Fibroblast of lung (primary cell): Measurements from ENCODE around the gene TCL1B. TPM values are rescaled to one million over a fixed set of nuclear protein-coding genes. Genes with fewer than 3 reads are reported as not detected.

Experiments
- DNase-seq, 2 donors: peaks; one replicate each; pipeline versions ENCODE4 v3.0.0 to v3.0.0-alpha.2; 2010; ENCODE audit warnings: low read depth in 2 of 2
- H2AFZ ChIP-seq: 2 replicates; pipeline ENCODE4 v1.5.1; 2012; ENCODE audit warnings: low read length, control low read depth, inconsistent platforms
- H3K27ac ChIP-seq: 2 replicates; pipeline ENCODE4 v1.5.1; 2011; ENCODE audit warnings: low read length, control low read depth; ENCODE audit not compliant: insufficient read depth
- H3K27me3 ChIP-seq: 2 replicates; pipeline ENCODE4 v1.5.1; 2011; ENCODE audit warnings: mild to moderate bottlenecking, low read length; ENCODE audit not compliant: control insufficient read depth, insufficient read depth
- H3K36me3 ChIP-seq: 2 replicates; pipeline ENCODE4 v1.5.1; 2011; ENCODE audit warnings: low read length; ENCODE audit not compliant: control insufficient read depth, insufficient read depth
- H3K4me1 ChIP-seq: 2 replicates; pipeline ENCODE4 v1.5.1; 2011; ENCODE audit warnings: low read length; ENCODE audit not compliant: control insufficient read depth, insufficient read depth; ENCODE audit errors: extremely low read depth
- H3K4me2 ChIP-seq: 2 replicates; pipeline ENCODE4 v1.5.1; 2011; ENCODE audit warnings: low read length, control low read depth; ENCODE audit not compliant: insufficient read depth; ENCODE audit errors: extremely low read depth
- H3K4me3 ChIP-seq, 4 experiments: fragments of 200-600 bp in 1 of 4; sonication (generic) in 1 of 4; replicated peaks in 1 of 4; 2 replicates each; pipeline ENCODE4 v1.5.1; 2011 to 2016; ENCODE audit warnings: low read length in 4 of 4, low read depth in 3 of 4, mild to moderate bottlenecking in 3 of 4, control low read depth in 2 of 4, inconsistent platforms in 1 of 4, mixed read lengths in 1 of 4; ENCODE audit not compliant: insufficient read depth in 1 of 4; ENCODE audit errors: control extremely low read depth in 1 of 4
- H3K79me2 ChIP-seq: 2 replicates; pipeline ENCODE4 v1.5.1; 2012; ENCODE audit warnings: mild to moderate bottlenecking, low read length, inconsistent platforms; ENCODE audit not compliant: control insufficient read depth, insufficient read depth
- H3K9ac ChIP-seq: 2 replicates; pipeline ENCODE4 v1.5.1; 2011; ENCODE audit warnings: mild to moderate bottlenecking, low read length, control low read depth; ENCODE audit not compliant: insufficient read depth
- H3K9me3 ChIP-seq: 2 replicates; pipeline ENCODE4 v1.5.1; 2012; ENCODE audit warnings: low read depth, low read length; ENCODE audit not compliant: control insufficient read depth, insufficient read depth
- H4K20me1 ChIP-seq: 2 replicates; pipeline ENCODE4 v1.5.1; 2011; ENCODE audit warnings: low read length; ENCODE audit not compliant: control insufficient read depth, insufficient read depth; ENCODE audit errors: extremely low read depth
- CTCF ChIP-seq, 2 donors: IDR thresholded peaks in 1 of 2; conservative IDR thresholded peaks in 1 of 2; 1 replicate in 1 of 2; 2 replicates in 1 of 2; pipeline ENCODE4 v1.5.1; 2011 to 2012; ENCODE audit warnings: low read length in 2 of 2, control low read depth in 1 of 2, inconsistent platforms in 1 of 2, low read depth in 1 of 2, mild to moderate bottlenecking in 1 of 2
- EZH2 ChIP-seq: IDR thresholded peaks from 2 replicates; pipeline ENCODE4 v1.5.1; 2012; ENCODE audit warnings: low read length, control low read depth, mild to moderate bottlenecking; ENCODE audit errors: missing control alignments
- polyA plus RNA-seq, 2 donors: library from polyadenylated mRNA; depleted of rRNA in 1 of 2; stranded (reverse) in 1 of 2; unstranded in 1 of 2; fragments of >200 nt; gene quantifications; 2 replicates each; pipeline ENCODE4 v1.2.1, GENCODE V29; 2011 to 2012; ENCODE audit warnings: missing spikeins in 1 of 2
- total RNA-seq: library from RNA; depleted of rRNA; stranded (reverse); fragments of >200 nt; gene quantifications from 2 replicates; pipeline ENCODE4 v1.2.1, GENCODE V29; 2014

The TCL1B gene
- total and polyA plus RNA-seq, 2 donors (not counting 1 experiment from before 2014, with no cell fraction given), result not detected

GRCh38 chr14:95741781-95742180, 55.6 kb downstream of the TCL1B start:
- Histone ChIP-seq H3K4me1 (no peaks in the 10 kb centered on the region), H3K9ac (no peak overlapping the region), H3K9me3 (no peaks in the 10 kb centered on the region), H3K4me3 (no peak overlapping the region), H3K36me3 (no peaks in the 10 kb centered on the region), H4K20me1 (no peaks in the 10 kb centered on the region), H2AFZ (no peak overlapping the region), H3K79me2 (no peaks in the 10 kb centered on the region), H3K4me2 (no peak overlapping the region), H3K27me3 (no peaks in the 10 kb centered on the region), H3K27ac (no peak overlapping the region)
- no peak for DNase-seq
- TF ChIP-seq CTCF (conservative IDR thresholded peaks at IDR 0.05 in 1 of 2, IDR thresholded peaks at IDR 0.05 in 1 of 2; ENCODE audit: low read depth in 1 of 2, low read length in 2 of 2) (no peak), EZH2 (no peak)

Other genes with a start within 250 kb of the TCL1B start
- gene SYNE3, start 169.8 kb upstream of the TCL1B start, total RNA-seq, result 15.9 and 24.1 TPM in 2 replicates
- gene SYNE3, start 169.8 kb upstream of the TCL1B start, polyA plus RNA-seq, result 4.9 and 8.7 TPM in 2 replicates
- 28.4 and 28.5 TPM in 2 replicates for gene GLRX5, start 151.4 kb upstream of the TCL1B start, total RNA-seq
- gene GLRX5, start 151.4 kb upstream of the TCL1B start, polyA plus RNA-seq, result 47.6 and 53.5 TPM in 2 replicates
- gene TCL1A, start 27.7 kb downstream of the TCL1B start, total RNA-seq, result not detected in 2 replicates
- not detected in 2 replicates for gene TCL1A, start 27.7 kb downstream of the TCL1B start, polyA plus RNA-seq
- gene TUNAR, start 190.4 kb downstream of the TCL1B start, total RNA-seq, result not detected in 2 replicates
- gene TUNAR, start 190.4 kb downstream of the TCL1B start, polyA plus RNA-seq, result not detected in 2 replicates